Immature natural killer cell (primary cell): ENCODE results near the gene TMCC3. TPM values are rescaled to one million over a fixed set of nuclear protein-coding genes. Genes with fewer than 3 reads are reported as not detected.

ENCODE experiments used
- DNase-seq, 3 donors: peaks; one replicate each; pipeline ENCODE4 v3.0.0; 2022; ENCODE audit warnings: mixed read lengths in 1 of 3
- H3K27ac Mint-ChIP-seq, 6 donors: one replicate each; pipeline ENCODE4 v1.8.0; 2020; ENCODE audit warnings: mixed read lengths in 6 of 6, mild to moderate bottlenecking in 5 of 6, inconsistent platforms in 4 of 6, moderate library complexity in 3 of 6
- H3K27me3 Mint-ChIP-seq, 3 donors: one replicate each; pipeline ENCODE4 v1.8.0; 2020 to 2021; ENCODE audit warnings: low read depth in 3 of 3, mild to moderate bottlenecking in 3 of 3, mixed read lengths in 3 of 3, moderate library complexity in 3 of 3, inconsistent platforms in 1 of 3
- H3K36me3 Mint-ChIP-seq, 3 donors: one replicate each; pipeline ENCODE4 v1.8.0; 2020; ENCODE audit warnings: mixed read lengths in 3 of 3, inconsistent platforms in 2 of 3, mild to moderate bottlenecking in 2 of 3
- H3K4me1 Mint-ChIP-seq, 2 donors: one replicate each; pipeline ENCODE4 v1.8.0; 2020; ENCODE audit warnings: inconsistent platforms in 2 of 2, mild to moderate bottlenecking in 2 of 2, mixed read lengths in 2 of 2, moderate library complexity in 1 of 2
- H3K4me3 Mint-ChIP-seq, 5 donors: one replicate each; pipeline ENCODE4 v1.8.0; 2020; ENCODE audit warnings: mild to moderate bottlenecking in 5 of 5, mixed read lengths in 5 of 5, inconsistent platforms in 3 of 5, moderate library complexity in 3 of 5
- H3K9me3 Mint-ChIP-seq, 6 donors: one replicate each; pipeline ENCODE4 v1.8.0; 2020; ENCODE audit warnings: mild to moderate bottlenecking in 6 of 6, mixed read lengths in 6 of 6, inconsistent platforms in 4 of 6, moderate library complexity in 3 of 6
- polyA plus RNA-seq, 3 donors: library from polyadenylated mRNA; unstranded; fragments of 300-500 nt; fragmentation: Illumina TruSeq; gene quantifications; one replicate each; pipeline ENCODE4 v1.2.3, GENCODE V29; 2021

Gene TMCC3
- polyA plus RNA-seq, 3 donors from 2014 or later, result 12.4 to 19.2 (median 15.2) TPM

DNA sequence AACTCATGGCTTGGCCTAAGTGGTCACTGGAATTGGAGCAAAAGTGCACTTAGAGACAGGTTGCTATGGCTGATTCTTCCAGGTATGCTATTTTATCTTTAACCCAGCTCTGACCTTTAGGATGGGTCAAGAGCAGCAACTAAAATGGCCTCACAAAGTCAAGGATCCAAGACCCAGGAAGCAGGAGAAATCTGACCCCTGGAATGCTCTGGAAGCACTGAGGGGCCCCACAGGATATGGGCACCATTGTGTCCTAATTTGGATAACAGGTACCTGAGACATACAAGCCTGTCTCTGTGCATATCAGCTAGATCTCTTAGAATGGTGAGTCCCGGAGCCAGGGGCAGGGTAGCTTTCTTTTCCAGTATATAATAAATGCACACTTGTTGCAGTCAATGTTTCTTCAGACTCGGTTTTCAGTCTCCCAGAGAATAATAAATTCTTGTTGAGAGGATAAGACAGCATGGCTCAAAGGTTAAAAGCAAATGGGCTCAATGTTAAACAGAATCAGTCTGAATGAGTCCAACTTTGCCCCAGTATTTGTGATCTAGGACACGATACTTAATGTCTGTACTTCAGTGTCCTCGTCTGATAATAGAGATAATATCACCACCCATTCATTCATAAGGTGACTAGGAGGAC, 29.3 kb upstream of the TMCC3 start:
- no peak for DNase-seq
- H3K9me3 Mint-ChIP-seq, result no peaks in the 10 kb centered on the region
- H3K4me1 Mint-ChIP-seq, result peaks cover 78 to 86% of the 10 kb centered on the region in 2 donors
- H3K36me3 Mint-ChIP-seq, result peaks cover 0 to 4% (median 0%) of the 10 kb centered on the region in 3 donors
- H3K27ac Mint-ChIP-seq, result peak overlapping the region in 4 of 6 donors; percentile 9 to 86 (median 17)
- H3K4me3 Mint-ChIP-seq, result no peak overlapping the region
- peaks cover 4 to 14% (median 13%) of the 10 kb centered on the region in 3 donors for H3K27me3 Mint-ChIP-seq

DNA sequence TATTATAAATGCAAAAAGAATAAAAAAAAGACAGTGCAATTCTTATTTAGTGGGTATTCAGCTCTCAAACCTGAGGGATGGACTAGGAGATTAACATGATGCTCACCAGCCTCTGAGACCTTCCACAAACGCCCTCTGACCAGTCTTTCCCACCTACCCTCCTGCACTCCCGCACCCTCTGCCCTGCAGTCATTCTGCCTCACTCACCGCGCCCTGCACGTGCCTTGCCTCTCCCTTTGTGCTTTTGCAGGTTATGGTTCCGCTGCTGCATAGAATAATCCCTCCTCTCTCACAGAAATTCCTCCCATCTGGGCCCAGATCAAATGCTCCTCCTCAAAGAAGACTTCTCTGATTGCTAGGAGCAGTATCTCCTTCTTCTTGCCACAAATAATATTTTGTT, 28.5 kb upstream of the TMCC3 start:
- no peak for DNase-seq
- Mint-ChIP-seq H3K27ac (peak overlapping the region; percentile 82 to 96 (median 90)), H3K4me3 (peak overlapping the region; percentile 37 to 56 (median 50)), H3K27me3 (peaks cover 4 to 14% (median 14%) of the 10 kb centered on the region in 3 donors), H3K36me3 (peaks cover 0 to 5% (median 0%) of the 10 kb centered on the region in 3 donors), H3K9me3 (no peaks in the 10 kb centered on the region), H3K4me1 (peaks cover 80 to 93% of the 10 kb centered on the region in 2 donors)

DNA sequence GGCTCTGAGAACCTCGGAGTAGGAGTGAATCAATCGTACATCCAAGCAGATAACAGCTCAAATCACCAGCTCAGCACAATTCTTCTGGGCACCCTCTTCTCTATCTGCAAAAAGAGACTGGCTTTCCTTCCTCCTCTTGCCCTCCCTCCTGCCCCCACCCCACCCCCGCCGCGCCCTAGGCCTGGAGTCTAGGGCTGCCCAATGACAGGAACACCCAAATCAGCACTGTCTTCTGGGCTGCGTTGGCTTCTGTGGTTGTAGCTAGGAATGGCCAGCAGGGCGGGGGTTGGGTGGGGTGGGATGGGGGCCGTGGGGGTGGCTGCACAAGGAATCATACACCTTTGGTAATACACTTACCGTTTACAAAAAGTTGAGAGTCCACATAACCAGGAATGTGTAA, 28.0 kb upstream of the TMCC3 start:
- no peak for DNase-seq
- Mint-ChIP-seq H3K27ac (peak overlapping the region; percentile 96 to 100 (median 99)), H3K4me3 (peak overlapping the region; percentile 53 to 85 (median 79)), H3K4me1 (peaks cover 78 to 93% of the 10 kb centered on the region in 2 donors), H3K36me3 (peaks cover 0 to 5% (median 0%) of the 10 kb centered on the region in 3 donors), H3K9me3 (no peaks in the 10 kb centered on the region), H3K27me3 (peaks cover 4 to 14% (median 14%) of the 10 kb centered on the region in 3 donors)

DNA sequence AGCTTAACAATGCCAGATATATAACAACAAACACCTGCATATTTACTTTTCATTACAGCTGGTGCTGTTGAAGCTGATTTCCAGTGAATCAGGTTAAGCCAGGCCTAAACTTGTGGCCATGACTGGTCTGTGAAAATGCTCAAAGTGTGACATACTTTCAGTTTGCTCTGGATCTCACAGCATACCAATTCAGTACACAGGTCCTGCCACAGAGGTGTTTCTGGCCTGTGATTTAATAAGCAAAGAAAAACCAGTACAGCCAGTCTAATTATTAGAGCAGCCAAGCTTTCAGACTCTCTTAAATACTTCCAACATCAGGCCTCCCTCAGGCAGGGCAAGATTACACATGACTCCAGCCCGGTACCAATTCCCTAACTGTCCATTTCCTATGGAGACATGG, 27.4 kb upstream of the TMCC3 start:
- peak; percentile 52 to 70 (median 59) for DNase-seq
- Mint-ChIP-seq H3K27me3 (peaks cover 4 to 14% (median 14%) of the 10 kb centered on the region in 3 donors), H3K4me1 (peaks cover 72 to 87% of the 10 kb centered on the region in 2 donors), H3K9me3 (no peaks in the 10 kb centered on the region), H3K4me3 (peak overlapping the region; percentile 53 to 85 (median 80)), H3K36me3 (peaks cover 0 to 5% (median 0%) of the 10 kb centered on the region in 3 donors), H3K27ac (peak overlapping the region; percentile 96 to 100 (median 99))

DNA sequence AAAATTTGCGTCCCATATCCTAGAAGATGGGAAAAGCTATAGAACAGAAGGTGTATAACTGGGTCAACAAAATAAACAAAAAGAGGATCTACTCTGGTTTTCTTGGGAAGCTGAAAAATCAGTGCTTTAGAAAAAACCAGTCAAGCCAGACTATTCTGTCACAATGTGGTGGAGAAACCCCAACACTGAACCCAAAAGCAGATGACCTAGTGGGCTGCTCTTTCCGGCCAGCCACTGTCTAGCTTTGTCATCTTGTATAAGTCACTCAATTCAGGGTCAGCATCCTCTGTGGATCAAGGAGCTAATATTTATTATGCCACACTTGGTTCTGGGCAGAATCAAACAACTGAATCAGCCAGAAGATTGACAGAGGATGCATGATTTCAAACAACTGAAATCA, 26.6 kb upstream of the TMCC3 start:
- Mint-ChIP-seq H3K36me3 (peaks cover 0 to 5% (median 0%) of the 10 kb centered on the region in 3 donors), H3K9me3 (no peaks in the 10 kb centered on the region), H3K27me3 (peaks cover 4 to 14% (median 14%) of the 10 kb centered on the region in 3 donors), H3K4me3 (peak overlapping the region; percentile 79 to 85 (median 80)), H3K27ac (peak overlapping the region; percentile 96 to 100 (median 99)), H3K4me1 (peaks cover 63 to 83% of the 10 kb centered on the region in 2 donors)
- DNase-seq, result peak; percentile 35 to 46 (median 37)

DNA sequence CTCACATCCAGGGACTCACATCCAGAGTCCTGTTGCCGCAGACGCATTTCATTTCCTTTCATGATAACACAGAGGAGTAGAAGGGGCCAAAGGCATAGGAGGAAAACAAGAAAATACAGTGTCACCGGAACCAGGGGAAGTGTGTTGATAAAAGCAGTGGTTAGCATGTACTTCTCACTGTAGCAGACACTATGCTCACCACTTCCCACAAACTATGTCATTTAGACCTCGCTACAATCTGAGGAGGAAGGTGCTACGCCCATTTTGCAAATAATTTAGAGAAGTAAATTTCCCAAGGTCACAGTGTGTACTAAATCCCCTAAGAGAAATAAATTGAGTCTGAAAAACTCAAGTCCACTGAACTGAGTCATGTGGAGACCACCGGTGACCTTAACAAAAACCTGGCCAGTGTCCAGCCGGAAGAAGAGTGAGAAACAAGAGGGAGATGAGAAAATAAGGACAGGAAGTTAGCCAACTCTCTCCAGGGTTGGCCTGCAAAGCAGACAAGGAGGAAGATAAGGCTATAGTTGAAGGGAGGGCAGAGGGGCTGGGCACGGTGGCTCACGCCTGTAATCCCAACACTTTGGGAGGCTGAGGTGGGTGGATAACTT, 25.8 kb upstream of the TMCC3 start:
- H3K36me3 Mint-ChIP-seq, result peaks cover 0 to 7% (median 0%) of the 10 kb centered on the region in 3 donors
- H3K4me1 Mint-ChIP-seq, result peaks cover 60 to 79% of the 10 kb centered on the region in 2 donors
- H3K27me3 Mint-ChIP-seq, result peaks cover 4 to 15% (median 14%) of the 10 kb centered on the region in 3 donors
- H3K4me3 Mint-ChIP-seq, result peak overlapping the region; percentile 79 to 85 (median 80)
- peak; percentile 86 to 88 (median 87) for DNase-seq
- H3K9me3 Mint-ChIP-seq, result no peaks in the 10 kb centered on the region
- peak overlapping the region; percentile 96 to 100 (median 99) for H3K27ac Mint-ChIP-seq

DNA sequence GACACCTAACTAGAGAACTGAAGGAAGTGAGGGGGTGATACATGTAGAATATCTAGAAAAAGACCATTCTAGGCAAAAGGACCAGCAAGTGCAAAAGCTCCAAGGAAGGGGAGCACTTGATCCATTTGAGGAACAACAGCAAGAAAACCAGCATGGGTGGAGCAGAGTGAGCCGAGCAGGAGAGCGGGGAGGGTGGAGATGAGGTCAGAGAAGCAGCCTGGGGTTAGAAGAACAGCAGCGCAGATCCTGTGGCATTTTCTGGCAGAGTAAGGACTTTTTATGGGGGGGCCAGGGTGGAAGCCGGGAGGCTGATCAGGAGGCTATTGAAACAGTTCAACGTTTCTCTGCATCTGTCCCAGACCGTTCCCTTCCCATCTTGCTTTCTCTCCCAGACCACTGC, 24.5 kb upstream of the TMCC3 start:
- Mint-ChIP-seq H3K4me3 (peak overlapping the region; percentile 59 to 76 (median 69)), H3K27ac (peak overlapping the region; percentile 45 to 99 (median 93))

DNA sequence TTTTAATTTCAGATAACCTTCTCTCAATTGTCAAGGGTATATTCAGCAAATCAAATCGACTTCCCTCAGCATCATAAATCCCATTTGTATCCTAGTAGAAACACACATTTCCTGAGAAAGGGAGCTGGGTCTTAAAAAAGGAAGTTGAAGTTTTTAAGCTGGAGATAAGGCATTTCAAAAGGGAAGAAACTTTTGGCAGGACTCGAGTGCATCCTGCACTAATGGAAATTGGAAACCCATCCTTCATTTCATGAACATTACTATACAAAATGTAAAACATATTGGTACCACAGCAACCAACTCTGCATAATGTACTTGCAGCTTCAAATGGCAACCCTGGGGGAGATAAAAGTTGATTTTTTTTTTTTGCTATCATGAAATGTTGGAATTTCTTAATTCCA, 23.7 kb upstream of the TMCC3 start:
- H3K36me3 Mint-ChIP-seq, result peaks cover 0 to 8% (median 0%) of the 10 kb centered on the region in 3 donors
- peaks cover 8 to 15% (median 14%) of the 10 kb centered on the region in 3 donors for H3K27me3 Mint-ChIP-seq
- H3K27ac Mint-ChIP-seq, result peak overlapping the region in 4 of 6 donors; percentile 20 to 96 (median 71)
- no peak for DNase-seq
- peaks cover 48 to 65% of the 10 kb centered on the region in 2 donors for H3K4me1 Mint-ChIP-seq
- H3K4me3 Mint-ChIP-seq, result no peak overlapping the region
- H3K9me3 Mint-ChIP-seq, result no peaks in the 10 kb centered on the region

More for the DNA sequence above, 24.5 kb upstream of the TMCC3 start:
- no peak for DNase-seq
- Mint-ChIP-seq H3K27me3 (peaks cover 8 to 15% (median 14%) of the 10 kb centered on the region in 3 donors), H3K4me1 (peaks cover 55 to 73% of the 10 kb centered on the region in 2 donors), H3K36me3 (peaks cover 0 to 8% (median 0%) of the 10 kb centered on the region in 3 donors), H3K9me3 (no peaks in the 10 kb centered on the region)

DNA sequence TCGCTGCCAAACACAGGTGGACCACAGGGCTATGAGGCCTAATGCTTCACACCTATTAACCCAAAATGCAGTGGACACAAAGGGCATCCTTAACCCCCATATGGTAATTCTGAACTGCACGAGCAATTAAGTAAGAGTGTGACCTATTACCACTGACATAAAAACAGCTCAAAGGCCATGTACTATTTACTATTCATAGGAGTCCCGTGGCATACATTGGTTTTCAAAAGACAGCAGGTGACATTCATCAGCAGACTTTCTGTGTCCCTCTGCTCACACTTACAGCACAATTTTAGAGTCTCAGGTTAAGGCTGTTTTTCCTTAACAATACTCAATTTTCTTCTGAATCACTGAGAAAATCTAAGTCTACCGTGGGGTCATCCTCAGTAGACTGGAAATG, 23.1 kb upstream of the TMCC3 start:
- Mint-ChIP-seq H3K4me1 (peaks cover 43 to 60% of the 10 kb centered on the region in 2 donors), H3K4me3 (no peak overlapping the region), H3K27ac (peak overlapping the region in 3 of 6 donors; percentile 69 to 96 (median 73)), H3K27me3 (peaks cover 6 to 15% (median 14%) of the 10 kb centered on the region in 3 donors), H3K9me3 (no peaks in the 10 kb centered on the region), H3K36me3 (peaks cover 0 to 8% (median 0%) of the 10 kb centered on the region in 3 donors)
- no peak for DNase-seq

DNA sequence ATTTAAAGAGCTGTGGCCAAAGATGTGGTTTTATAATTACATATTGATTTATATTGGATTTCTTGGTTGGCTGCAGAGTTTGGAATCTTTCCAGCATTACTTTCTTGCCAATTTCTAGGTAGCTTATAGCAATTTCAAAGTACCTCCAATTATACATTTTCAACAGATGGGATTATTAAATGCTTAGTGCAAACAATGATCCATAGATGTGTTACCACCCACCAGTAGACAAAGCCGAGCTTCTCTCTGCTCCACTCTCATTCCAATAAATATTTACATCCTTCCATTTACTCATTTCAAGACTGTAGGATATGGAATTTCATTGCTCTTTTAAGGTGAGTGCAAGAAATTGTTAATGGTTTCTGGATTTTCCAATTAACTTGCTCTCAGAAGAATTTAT, 21.6 kb upstream of the TMCC3 start:
- DNase-seq, result no peak
- H3K27me3 Mint-ChIP-seq, result peaks cover 5 to 15% (median 14%) of the 10 kb centered on the region in 3 donors
- H3K4me1 Mint-ChIP-seq, result peaks cover 29 to 44% of the 10 kb centered on the region in 2 donors
- H3K4me3 Mint-ChIP-seq, result no peak overlapping the region
- H3K9me3 Mint-ChIP-seq, result no peaks in the 10 kb centered on the region
- peaks cover 0 to 8% (median 0%) of the 10 kb centered on the region in 3 donors for H3K36me3 Mint-ChIP-seq
- peak overlapping the region in 2 of 6 donors; percentile 38 to 42 for H3K27ac Mint-ChIP-seq

DNA sequence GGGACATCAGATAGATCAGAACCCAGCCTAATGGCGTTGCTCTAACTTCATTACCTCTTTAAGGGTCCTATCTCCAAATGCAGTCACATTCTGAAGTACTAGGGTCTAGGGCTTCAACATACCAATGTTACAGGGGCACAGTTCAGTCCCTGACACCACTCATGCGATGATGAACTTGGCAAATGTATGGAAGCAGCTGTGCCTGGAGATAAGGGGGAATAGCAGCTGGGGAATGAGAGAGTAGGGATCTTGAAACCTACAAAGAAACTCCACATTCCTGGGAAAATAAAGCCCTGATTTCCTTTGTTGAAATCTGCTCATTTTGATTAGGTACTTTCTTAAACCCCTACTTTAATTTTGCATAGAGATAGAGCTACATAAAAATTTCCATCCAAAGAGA, 20.5 kb upstream of the TMCC3 start:
- Mint-ChIP-seq H3K9me3 (no peaks in the 10 kb centered on the region), H3K36me3 (peaks cover 0 to 8% (median 0%) of the 10 kb centered on the region in 3 donors), H3K4me1 (peaks cover 19 to 34% of the 10 kb centered on the region in 2 donors), H3K27me3 (peaks cover 4 to 8% (median 7%) of the 10 kb centered on the region in 3 donors), H3K4me3 (no peak overlapping the region), H3K27ac (peak overlapping the region in 4 of 6 donors; percentile 5 to 86 (median 49))
- DNase-seq, result no peak

DNA sequence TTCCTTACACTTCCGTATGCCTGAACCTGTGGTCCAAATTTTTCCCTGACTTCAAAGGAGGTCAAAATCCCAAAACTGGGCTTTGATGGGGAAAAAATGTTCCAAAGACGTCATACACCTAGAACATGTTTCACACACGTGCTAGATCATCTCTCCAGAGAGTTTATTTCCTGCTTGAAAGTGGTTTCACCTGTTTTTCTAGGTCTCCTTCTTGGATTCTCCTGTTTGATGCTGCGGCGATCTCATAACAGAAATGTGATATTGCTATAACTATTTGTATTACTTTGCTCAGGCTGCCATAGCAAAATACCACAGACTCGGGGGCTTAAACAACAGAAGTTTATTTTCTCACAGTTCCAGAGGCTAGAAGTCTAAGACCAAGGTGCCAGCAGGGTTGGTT, 19.7 kb upstream of the TMCC3 start:
- peaks cover 0 to 6% (median 0%) of the 10 kb centered on the region in 3 donors for H3K36me3 Mint-ChIP-seq
- no peaks in the 10 kb centered on the region for H3K9me3 Mint-ChIP-seq
- H3K4me1 Mint-ChIP-seq, result peaks cover 12 to 28% of the 10 kb centered on the region in 2 donors
- peaks cover 2 to 5% (median 4%) of the 10 kb centered on the region in 3 donors for H3K27me3 Mint-ChIP-seq
- no peak for DNase-seq
- no peak overlapping the region for H3K4me3 Mint-ChIP-seq
- H3K27ac Mint-ChIP-seq, result peak overlapping the region in 2 of 6 donors; percentile 9 to 71

DNA sequence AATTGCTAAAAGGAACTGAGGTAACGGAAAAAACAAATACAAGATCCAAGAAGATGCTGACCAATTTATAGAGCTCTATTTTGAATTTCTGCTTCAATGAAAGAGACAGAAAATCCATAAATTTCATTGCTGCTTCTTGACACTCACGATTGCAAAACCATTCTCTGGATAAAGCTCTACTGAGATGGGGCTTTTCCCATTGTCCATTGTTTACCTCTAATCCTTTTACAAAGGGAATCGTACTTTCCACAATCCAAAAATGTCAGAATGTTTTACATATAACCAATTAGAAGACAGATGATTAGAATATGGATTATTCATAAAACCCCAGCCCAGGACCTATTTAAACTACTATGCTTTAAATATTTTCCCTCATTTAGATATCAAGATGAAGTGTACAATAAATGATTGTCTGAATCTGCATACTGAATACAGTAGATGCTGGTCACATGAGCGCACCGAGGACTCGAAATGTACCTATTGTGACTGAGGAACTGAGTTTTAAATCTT, 16.7 kb upstream of the TMCC3 start:
- peaks cover 4 to 8% of the 10 kb centered on the region in 2 donors for H3K4me1 Mint-ChIP-seq
- H3K27ac Mint-ChIP-seq, result no peak overlapping the region

More for the DNA sequence above, 16.7 kb upstream of the TMCC3 start:
- Mint-ChIP-seq H3K9me3 (no peaks in the 10 kb centered on the region), H3K27me3 (peaks cover 0 to 4% (median 2%) of the 10 kb centered on the region in 3 donors), H3K4me3 (no peak overlapping the region), H3K36me3 (peaks cover 0 to 3% (median 0%) of the 10 kb centered on the region in 3 donors)
- no peak for DNase-seq
